HepG2 (cell line): Measurements from ENCODE around the gene PSENEN. TPM values are rescaled to one million over a fixed set of nuclear protein-coding genes. Genes with fewer than 3 reads are reported as not detected.

Source experiments
- ATAC-seq: fragments of 200-7000 bp; cut with Tn5 transposase; 3 replicates; pipeline ENCODE4 v1.9.1; 2020; ENCODE audit warnings: mild to moderate bottlenecking, moderate library complexity
- BruUV-seq: library from RNA; stranded (reverse); fragments of 400-500 nt; replicated peaks from 2 replicates; lab custom pipeline; 2021; lab: Mats Ljungman, UMichigan
- CTCF ChIA-PET: fragments of 300-600 bp; formaldehyde crosslinking; extraction: SDS; loops from one replicate; lab custom pipeline; 2021; ENCODE audit warnings: low total read pairs, inconsistent platforms, low intra/inter-chr PET ratio; lab: Yijun Ruan, JAX
- POLR2A ChIA-PET: fragments of 350-600 bp; sonication (Branson Sonifier 250); formaldehyde crosslinking; loops from one replicate; lab custom pipeline; 2020; ENCODE audit warnings: antibody characterized with exemption, inconsistent platforms; lab: Yijun Ruan, JAX
- DNase-seq: peaks from one replicate; pipeline ENCODE4 v3.0.0-alpha.2; 2015; ENCODE audit warnings: low spot score
- FAIRE-seq: peaks from 3 replicates; lab custom pipeline; 2011; peaks lifted over from hg19 to GRCh38; lab: Jason Lieb, UNC
- H2AFZ ChIP-seq: one replicate; pipeline ENCODE4 v1.6.1; 2011; ENCODE audit warnings: low read length, inconsistent platforms
- H3K27ac ChIP-seq: fragments of 300-600 bp; 3 replicates; pipeline ENCODE4 v1.8.0; 2011; ENCODE audit warnings: mixed run types, mild to moderate bottlenecking, mixed read lengths, low read length, inconsistent platforms; ENCODE audit not compliant: insufficient read depth; ENCODE audit errors: extremely low read length
- H3K27me3 ChIP-seq, 2 experiments: fragments of 200-600 bp in 1 of 2; 2 replicates in 1 of 2; 3 replicates in 1 of 2; pipeline versions ENCODE4 v1.6.0 to v1.8.0; 2011; ENCODE audit warnings: low read length in 2 of 2, mild to moderate bottlenecking in 2 of 2, moderate library complexity in 2 of 2, inconsistent platforms in 1 of 2; ENCODE audit not compliant: insufficient read depth in 2 of 2, control insufficient read depth in 1 of 2
- H3K36me3 ChIP-seq, 2 experiments: fragments of 200-600 bp in 1 of 2; replicated peaks in 1 of 2; 2 replicates in 1 of 2; 3 replicates in 1 of 2; pipeline versions ENCODE4 v1.5.1 to v1.8.0; 2011; ENCODE audit warnings: low read length in 2 of 2, inconsistent platforms in 1 of 2; ENCODE audit not compliant: insufficient read depth in 2 of 2, control insufficient read depth in 1 of 2
- H3K4me1 ChIP-seq: 2 replicates; pipeline ENCODE4 v1.5.1; 2012; ENCODE audit warnings: low read length, inconsistent platforms; ENCODE audit not compliant: insufficient read depth
- H3K4me2 ChIP-seq: 2 replicates; pipeline ENCODE4 v1.6.0; 2011; ENCODE audit warnings: low read depth, low read length, inconsistent platforms
- H3K4me3 ChIP-seq, 3 experiments: fragments of 200-600 bp in 1 of 3; sonication (generic), shearing (Covaris generic) in 1 of 3; replicated peaks in 1 of 3; 2 replicates each; pipeline ENCODE4 v1.5.1; 2011 to 2016; ENCODE audit warnings: low read length in 3 of 3, inconsistent platforms in 2 of 3, low read depth in 2 of 3, mild to moderate bottlenecking in 2 of 3, control low read depth in 1 of 3, mixed read lengths in 1 of 3; ENCODE audit not compliant: insufficient read depth in 1 of 3
- H3K79me2 ChIP-seq: one replicate; pipeline ENCODE4 v1.6.1; 2011; ENCODE audit warnings: low read length, inconsistent platforms; ENCODE audit not compliant: insufficient read depth
- H3K9ac ChIP-seq: 2 replicates; pipeline ENCODE4 v1.6.0; 2011; ENCODE audit warnings: mild to moderate bottlenecking, low read depth, low read length, inconsistent platforms; ENCODE audit not compliant: insufficient read depth
- H3K9me3 ChIP-seq: 2 replicates; pipeline ENCODE4 v1.5.1; 2012; ENCODE audit warnings: mild to moderate bottlenecking, low read length
- H4K20me1 ChIP-seq: 2 replicates; pipeline ENCODE4 v1.6.0; 2011; ENCODE audit warnings: inconsistent platforms, mild to moderate bottlenecking, low read length, moderate library complexity; ENCODE audit not compliant: insufficient read depth
- CBX5 ChIP-seq: sonication (generic); formaldehyde crosslinking; IDR thresholded peaks from 2 replicates; pipeline ENCODE4 v1.4.0; 2020; ENCODE audit warnings: missing genetic modification reagents, borderline replicate concordance
- CCAR2 ChIP-seq: fragments of 200-400 bp; formaldehyde crosslinking; optimal IDR thresholded peaks from 2 replicates; pipeline ENCODE3; 2018; ENCODE audit warnings: low read depth, mild to moderate bottlenecking, low read length, moderate library complexity
- CREB3 ChIP-seq: sonication (generic); formaldehyde crosslinking; IDR thresholded peaks from 2 replicates; pipeline ENCODE4 v1.5.0; 2020; ENCODE audit warnings: missing genetic modification reagents
- HNF1B ChIP-seq: sonication (generic); formaldehyde crosslinking; IDR thresholded peaks from 2 replicates; pipeline ENCODE4 v1.5.1; 2020; ENCODE audit warnings: mild to moderate bottlenecking, moderate library complexity, missing genetic modification reagents
- HNF4A ChIP-seq: sonication (generic); formaldehyde crosslinking; IDR thresholded peaks from 2 replicates; pipeline ENCODE4 v1.4.0; 2020; ENCODE audit warnings: missing genetic modification reagents
- HOXA7 ChIP-seq: sonication (generic); formaldehyde crosslinking; IDR thresholded peaks from 2 replicates; pipeline ENCODE4 v1.8.1; 2022; ENCODE audit warnings: mild to moderate bottlenecking, missing genetic modification reagents, moderate library complexity
- IKZF5 ChIP-seq: IDR thresholded peaks from 2 replicates; pipeline ENCODE4 v1.6.1; 2018; ENCODE audit warnings: missing genetic modification reagents, mild to moderate bottlenecking, missing compliant biosample characterization
- IRF2 ChIP-seq: IDR thresholded peaks from 2 replicates; pipeline ENCODE4 v1.6.1; 2018; ENCODE audit warnings: missing genetic modification reagents, missing compliant biosample characterization
- KMT2B ChIP-seq: IDR thresholded peaks from 2 replicates; pipeline ENCODE4 v1.6.1; 2016; ENCODE audit warnings: missing genetic modification reagents, missing compliant biosample characterization
- LCORL ChIP-seq, 2 experiments: fragments of 450-650 bp in 1 of 2; sonication (generic) in 1 of 2; formaldehyde crosslinking in 1 of 2; IDR thresholded peaks; 2 replicates each; pipeline versions ENCODE4 v1.5.0 to v1.6.1; 2017 to 2020; ENCODE audit warnings: antibody characterized with exemption in 1 of 2, missing genetic modification reagents in 1 of 2
- MIER3 ChIP-seq: IDR thresholded peaks from 2 replicates; pipeline ENCODE4 v1.6.1; 2016; ENCODE audit warnings: missing compliant biosample characterization, borderline replicate concordance
- NCOA2 ChIP-seq: sonication (generic); formaldehyde crosslinking; IDR thresholded peaks from 2 replicates; pipeline ENCODE4 v1.8.0; 2022; ENCODE audit warnings: inconsistent platforms
- PHF21A ChIP-seq: sonication (generic); formaldehyde crosslinking; IDR thresholded peaks from 2 replicates; pipeline ENCODE4 v1.5.0; 2020; ENCODE audit warnings: mild to moderate bottlenecking, missing genetic modification reagents
- SAP130 ChIP-seq: IDR thresholded peaks from 2 replicates; pipeline ENCODE4 v1.6.1; 2016; ENCODE audit warnings: low read depth
- SKI ChIP-seq: fragments of 450-650 bp; IDR thresholded peaks from one replicate; pipeline ENCODE4 v1.6.1; 2018; ENCODE audit warnings: mild to moderate bottlenecking; ENCODE audit not compliant: partially characterized antibody
- SP5 ChIP-seq: IDR thresholded peaks from 2 replicates; pipeline ENCODE4 v1.6.1; 2016; ENCODE audit warnings: low read depth, borderline replicate concordance
- TFDP2 ChIP-seq: sonication (generic); formaldehyde crosslinking; IDR thresholded peaks from 2 replicates; pipeline ENCODE4 v1.4.0; 2020; ENCODE audit warnings: missing genetic modification reagents
- ZNF614 ChIP-seq: IDR thresholded peaks from 2 replicates; pipeline ENCODE4 v1.6.1; 2018; ENCODE audit warnings: missing biosample characterization, missing genetic modification reagents, inconsistent platforms, borderline replicate concordance
- ZNF776 ChIP-seq: sonication (generic); formaldehyde crosslinking; IDR thresholded peaks from 2 replicates; pipeline ENCODE4 v1.4.0; 2020; ENCODE audit warnings: mild to moderate bottlenecking, missing genetic modification reagents
- ZNF792 ChIP-seq: IDR thresholded peaks from 2 replicates; pipeline ENCODE4 v1.6.1; 2016
- WGBS: methylation state at CpG from one replicate; pipeline ENCODE4 v1.1.6; 2017; ENCODE audit warnings: low lambda C conversion rate; 5-methylcytosine and 5-hydroxymethylcytosine counted together
- in situ Hi-C: cut with HindIII; loops from 2 replicates; pipeline ENCODE4 v1.10.0; 2017; ENCODE audit warnings: low pct_unique_long_range_greater_than_20kb; ENCODE audit not compliant: extremely low pct_ligation_motif_present
- intact Hi-C: fragments of 100-400 bp; cut with micrococcal nuclease; formaldehyde crosslinking; loops from one replicate; pipeline ENCODE4 v1.10.0; 2022; ENCODE audit not compliant: unreplicated experiment
- polyA plus RNA-seq, 8 experiments: library from polyadenylated mRNA; depleted of rRNA in 3 of 8; stranded (reverse) in 7 of 8; unstranded in 1 of 8; fragments of >200 nt; fragmentation: Illumina TruSeq in 4 of 8; extraction: Trizol in 4 of 8; gene quantifications; 2 replicates each; pipeline versions ENCODE4 v1.2.1 to v1.2.3, GENCODE V29; 2011 to 2016; ENCODE audit warnings: low read depth in 4 of 8, missing spikeins in 1 of 8, mixed read lengths in 1 of 8; ENCODE audit not compliant: insufficient read depth in 1 of 8
- total RNA-seq, 5 experiments: library from RNA; depleted of rRNA; stranded (reverse); fragments of >200 nt; fragmentation: Illumina TruSeq; extraction: Trizol; gene quantifications; 2 replicates each; pipeline ENCODE4 v1.2.3, GENCODE V29; 2016; ENCODE audit warnings: low read depth in 1 of 5

PSENEN gene
- total and polyA plus RNA-seq, 2 of the 13 experiments (the other 11 are each of a cell fraction or from before 2014, with no cell fraction given): 16.9 to 34.2 TPM

GRCh38 chr19:35767288-35768081 is 22.0 kb downstream of the PSENEN start:
- in situ Hi-C loops: no loop called here
- no peak overlapping the region for H3K4me2 ChIP-seq
- BruUV-seq: no TSS peak
- no peak overlapping the region for H2AFZ ChIP-seq
- 87% methylated on average over 15 of the region's 34 CpGs for WGBS
- no peak overlapping the region for H3K4me3 ChIP-seq
- H3K4me1 ChIP-seq: peaks cover 20% of the 10 kb centered on the region; the same call in 1 of the 2 replicates
- CTCF ChIA-PET: no interaction called here
- peaks cover 3 to 8% of the 10 kb centered on the region in 2 experiments; a peak in 3 of 5 replicates for H3K36me3 ChIP-seq
- POLR2A ChIA-PET: interaction anchor here (1.0 to 1.1 kb wide), 3 partner anchors 9 to 19 kb away, joined by 3 to 6 read pairs (median 3); partner anchors contain the start of gene LIN37
- ATAC-seq: peak; percentile 90
- no peaks in the 10 kb centered on the region for H3K9me3 ChIP-seq
- H3K9ac ChIP-seq: no peak overlapping the region
- no peaks in the 10 kb centered on the region for H3K27me3 ChIP-seq
- FAIRE-seq: no peak
- intact Hi-C loops: no loop called here
- DNase-seq: peak; percentile 43
- H3K27ac ChIP-seq: peak overlapping the region; percentile 14
- H4K20me1 ChIP-seq: no peaks in the 10 kb centered on the region
- H3K79me2 ChIP-seq: no peaks in the 10 kb centered on the region
- no peak for TF ChIP-seq ZNF776 (CRISPR knock-in tag)
- TF ChIP-seq CCAR2: no peak
- TF ChIP-seq MIER3: 0 out of 2 replicates have a peak, but pooled peaks have one; percentile 39
- no peak for TF ChIP-seq LCORL (IDR thresholded peaks at IDR 0.05)
- TF ChIP-seq LCORL (CRISPR knock-in tag; IDR thresholded peaks at IDR 0.05): 0 out of 2 replicates have a peak, but pooled peaks have one; percentile 37
- peak; percentile 61 for TF ChIP-seq SKI
- TF ChIP-seq CREB3 (CRISPR knock-in tag): no peak
- TF ChIP-seq TFDP2 (CRISPR knock-in tag): 0 out of 2 replicates have a peak, but pooled peaks have one; percentile 21
- 0 out of 2 replicates have a peak, but pooled peaks have one; percentile 25 for TF ChIP-seq SP5 (CRISPR knock-in tag)
- TF ChIP-seq SAP130 (CRISPR knock-in tag): peak; percentile 80
- no peak for TF ChIP-seq HNF4A (CRISPR knock-in tag)
- 0 out of 2 replicates have a peak, but pooled peaks have one; percentile 37 for TF ChIP-seq ZNF792
- no peak for TF ChIP-seq IRF2
- 0 out of 2 replicates have a peak, but pooled peaks have one; percentile 19 for TF ChIP-seq HNF1B
- TF ChIP-seq IKZF5 (CRISPR knock-in tag): no peak
- TF ChIP-seq CBX5 (CRISPR knock-in tag): 0 out of 2 replicates have a peak, but pooled peaks have one; percentile 17
- TF ChIP-seq PHF21A (CRISPR knock-in tag): no peak
- no peak for TF ChIP-seq KMT2B (CRISPR knock-in tag)
- TF ChIP-seq ZNF614: peak; percentile 26; the same call in 1 of the 2 replicates
- TF ChIP-seq NCOA2 (CRISPR knock-in tag): peak; percentile 63
- no peak for TF ChIP-seq HOXA7 (CRISPR knock-in tag)
